Ovary (tissue), 3 donors: Measurements from ENCODE around the gene HDDC3.

Experiments used
- POLR2A ChIP-seq: fragments of 450-650 bp; IDR thresholded peaks from one replicate; pipeline ENCODE4 v1.6.1; 2017; ENCODE audit warnings: antibody characterized with exemption, mild to moderate bottlenecking, moderate library complexity
- TF ChIP-seq, protein P1 (sequence below), 3 donors: fragments of 450-650 bp in 2 of 3; fragments of 200-600 bp in 1 of 3; IDR thresholded peaks; one replicate each; pipeline versions ENCODE4 v1.5.1 to v1.8.0; 2016 to 2022; ENCODE audit warnings: antibody characterized with exemption in 3 of 3, mild to moderate bottlenecking in 1 of 3
- donor health status: DM: no; HTN: no; CAD: no.

DNA sequence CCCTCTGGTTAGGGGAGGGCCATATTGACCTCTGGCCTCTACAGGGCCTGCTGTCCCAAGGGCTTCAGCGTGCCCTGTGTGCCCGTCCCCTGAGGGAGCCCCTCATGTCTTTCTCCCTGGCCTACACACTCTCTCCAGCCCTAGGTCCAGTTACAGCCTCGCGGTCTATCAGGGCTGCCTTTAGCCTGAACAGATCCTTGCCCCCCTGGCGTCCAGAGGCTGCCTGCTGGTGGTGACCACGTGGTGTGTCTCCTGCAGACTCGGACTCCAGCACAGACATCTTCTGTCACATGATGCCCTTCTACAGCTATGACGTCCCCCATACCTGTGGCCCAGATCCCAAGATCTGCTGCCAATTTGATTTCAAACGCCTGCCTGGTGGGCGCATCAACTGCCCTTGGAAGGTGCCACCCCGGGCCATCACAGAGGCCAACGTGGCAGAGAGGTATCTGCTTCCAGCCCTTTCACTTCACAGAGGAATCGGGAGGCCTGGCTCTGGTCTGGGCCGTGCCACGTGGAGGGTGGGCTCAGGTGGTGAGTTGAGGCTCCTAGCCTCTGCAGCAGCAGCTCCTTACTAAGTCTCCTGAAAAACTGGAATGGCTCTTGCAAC lies 25.2 kb downstream of the HDDC3 start:
- TF ChIP-seq, protein P1, sequence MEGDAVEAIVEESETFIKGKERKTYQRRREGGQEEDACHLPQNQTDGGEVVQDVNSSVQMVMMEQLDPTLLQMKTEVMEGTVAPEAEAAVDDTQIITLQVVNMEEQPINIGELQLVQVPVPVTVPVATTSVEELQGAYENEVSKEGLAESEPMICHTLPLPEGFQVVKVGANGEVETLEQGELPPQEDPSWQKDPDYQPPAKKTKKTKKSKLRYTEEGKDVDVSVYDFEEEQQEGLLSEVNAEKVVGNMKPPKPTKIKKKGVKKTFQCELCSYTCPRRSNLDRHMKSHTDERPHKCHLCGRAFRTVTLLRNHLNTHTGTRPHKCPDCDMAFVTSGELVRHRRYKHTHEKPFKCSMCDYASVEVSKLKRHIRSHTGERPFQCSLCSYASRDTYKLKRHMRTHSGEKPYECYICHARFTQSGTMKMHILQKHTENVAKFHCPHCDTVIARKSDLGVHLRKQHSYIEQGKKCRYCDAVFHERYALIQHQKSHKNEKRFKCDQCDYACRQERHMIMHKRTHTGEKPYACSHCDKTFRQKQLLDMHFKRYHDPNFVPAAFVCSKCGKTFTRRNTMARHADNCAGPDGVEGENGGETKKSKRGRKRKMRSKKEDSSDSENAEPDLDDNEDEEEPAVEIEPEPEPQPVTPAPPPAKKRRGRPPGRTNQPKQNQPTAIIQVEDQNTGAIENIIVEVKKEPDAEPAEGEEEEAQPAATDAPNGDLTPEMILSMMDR (IDR thresholded peaks at IDR 0.05): no peak
- no peak for TF ChIP-seq POLR2A
